ENCODE measurements around the gene ATP2B2. TPM values are rescaled to one million over a fixed set of nuclear protein-coding genes. Genes with fewer than 3 reads are reported as not detected.

Gene ATP2B2
- total RNA-seq, 4 donors from 2014 or later: 0.11 to 0.42 (median 0.15) TPM; not detected in 1

DNA sequence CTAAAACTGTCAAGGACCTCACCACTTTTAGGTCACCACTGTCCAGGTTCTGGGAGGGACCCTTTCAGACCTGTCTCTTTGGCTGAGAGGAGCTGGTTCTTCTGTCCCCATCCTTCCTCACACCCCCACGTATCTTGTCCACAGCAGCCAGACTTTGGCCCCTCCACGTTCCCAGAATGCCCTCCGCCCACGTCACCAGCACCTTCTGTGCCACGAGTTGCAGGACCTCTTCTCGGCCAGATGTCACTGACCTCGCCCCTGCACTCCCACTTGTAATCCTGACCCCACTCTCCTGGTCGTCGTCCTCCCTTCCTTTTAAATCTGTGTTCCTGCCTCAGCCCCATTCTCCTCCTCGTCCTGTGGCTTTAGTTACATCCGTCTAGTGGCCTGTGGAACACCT lies 161.9 kb downstream of the ATP2B2 start:
- H3K4me3 ChIP-seq (replicated peaks in 1 of 3): no peak overlapping the region
- no peaks in the 10 kb centered on the region for H3K36me3 ChIP-seq
- intact Hi-C loops (cut with DNase I): loop anchor here (5.0 kb wide), 1 partner anchor 399 kb away; no protein-coding TSS in a partner anchor
- no peaks in the 10 kb centered on the region for H3K27me3 ChIP-seq
- TF ChIP-seq, protein P1, sequence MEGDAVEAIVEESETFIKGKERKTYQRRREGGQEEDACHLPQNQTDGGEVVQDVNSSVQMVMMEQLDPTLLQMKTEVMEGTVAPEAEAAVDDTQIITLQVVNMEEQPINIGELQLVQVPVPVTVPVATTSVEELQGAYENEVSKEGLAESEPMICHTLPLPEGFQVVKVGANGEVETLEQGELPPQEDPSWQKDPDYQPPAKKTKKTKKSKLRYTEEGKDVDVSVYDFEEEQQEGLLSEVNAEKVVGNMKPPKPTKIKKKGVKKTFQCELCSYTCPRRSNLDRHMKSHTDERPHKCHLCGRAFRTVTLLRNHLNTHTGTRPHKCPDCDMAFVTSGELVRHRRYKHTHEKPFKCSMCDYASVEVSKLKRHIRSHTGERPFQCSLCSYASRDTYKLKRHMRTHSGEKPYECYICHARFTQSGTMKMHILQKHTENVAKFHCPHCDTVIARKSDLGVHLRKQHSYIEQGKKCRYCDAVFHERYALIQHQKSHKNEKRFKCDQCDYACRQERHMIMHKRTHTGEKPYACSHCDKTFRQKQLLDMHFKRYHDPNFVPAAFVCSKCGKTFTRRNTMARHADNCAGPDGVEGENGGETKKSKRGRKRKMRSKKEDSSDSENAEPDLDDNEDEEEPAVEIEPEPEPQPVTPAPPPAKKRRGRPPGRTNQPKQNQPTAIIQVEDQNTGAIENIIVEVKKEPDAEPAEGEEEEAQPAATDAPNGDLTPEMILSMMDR (IDR thresholded peaks at IDR 0.05): no peak
- TF ChIP-seq POLR2A (IDR thresholded peaks at IDR 0.05): no peak
- WGBS, 2 donors: 59 to 62% methylated on average over 11 of the region's 11 CpGs
- H3K4me1 ChIP-seq: no peaks in the 10 kb centered on the region
- no peak for DNase-seq
- H3K9me3 ChIP-seq: no peaks in the 10 kb centered on the region
- no peak overlapping the region for H3K27ac ChIP-seq

DNA sequence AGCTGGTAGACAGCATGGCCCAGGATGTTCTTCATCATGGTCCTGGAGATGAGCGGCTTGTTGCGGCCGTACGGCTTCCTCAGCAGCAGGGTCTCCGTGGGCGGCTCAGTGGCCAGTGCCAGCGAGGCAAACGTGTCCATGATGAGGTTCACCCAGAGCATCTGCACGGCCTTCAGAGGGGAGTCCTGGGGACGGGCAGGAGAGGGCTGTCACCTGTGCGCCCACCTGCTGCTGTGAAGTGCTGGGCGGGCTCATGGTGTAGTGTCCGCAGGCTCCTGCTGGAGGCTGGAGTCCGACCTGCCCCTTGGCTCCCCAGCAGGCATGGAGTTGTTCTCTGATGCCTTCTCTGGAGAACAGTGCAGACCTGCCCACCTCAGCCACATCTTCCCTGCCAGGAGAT lies 162.6 kb downstream of the ATP2B2 start:
- Histone ChIP-seq H3K9me3 (no peaks in the 10 kb centered on the region), H3K27me3 (no peaks in the 10 kb centered on the region), H3K4me1 (no peaks in the 10 kb centered on the region), H3K27ac (no peak overlapping the region), H3K36me3 (no peaks in the 10 kb centered on the region), H3K4me3 (replicated peaks in 1 of 3) (no peak overlapping the region)
- WGBS, 2 donors: 70 to 86% methylated on average over 6 to 10 of the region's 14 CpGs
- intact Hi-C loops (cut with DNase I): loop anchor here (5.0 kb wide), 1 partner anchor 400 kb away; no protein-coding TSS in a partner anchor
- TF ChIP-seq, protein P1 (IDR thresholded peaks at IDR 0.05): no peak
- no peak for TF ChIP-seq POLR2A (IDR thresholded peaks at IDR 0.05)
- no peak for DNase-seq

DNA sequence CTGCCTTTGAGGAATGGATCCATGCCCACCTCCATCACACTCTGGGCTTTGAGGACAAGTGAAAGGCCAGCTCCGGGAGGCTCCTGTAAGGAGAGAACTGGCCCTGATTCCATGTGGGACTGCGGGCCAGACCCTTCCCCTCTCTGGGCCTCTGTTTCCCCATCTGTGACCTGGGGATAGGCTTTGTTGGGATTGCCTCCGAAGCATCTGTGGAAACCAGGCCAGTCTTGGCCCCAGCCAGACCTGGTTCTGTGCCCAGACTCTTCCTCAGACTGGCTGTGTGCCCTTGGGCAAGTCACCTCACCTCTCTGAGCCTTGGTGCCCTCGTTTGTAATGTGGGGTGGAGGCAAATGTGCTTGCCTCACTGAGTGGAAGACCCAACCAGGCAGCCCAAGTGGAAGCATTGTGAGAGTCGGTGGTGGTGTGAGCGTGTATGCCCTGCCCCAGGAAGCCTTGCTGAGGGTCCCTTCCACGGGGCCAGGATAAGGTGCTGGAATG lies 163.4 kb downstream of the ATP2B2 start:
- Histone ChIP-seq H3K4me3 (replicated peaks in 1 of 3) (no peak overlapping the region), H3K27ac (no peak overlapping the region), H3K36me3 (no peaks in the 10 kb centered on the region), H3K9me3 (no peaks in the 10 kb centered on the region), H3K4me1 (no peaks in the 10 kb centered on the region), H3K27me3 (no peaks in the 10 kb centered on the region)
- WGBS, 2 donors: 78 to 85% methylated on average over 7 of the region's 7 CpGs
- no peak for DNase-seq
- TF ChIP-seq POLR2A (IDR thresholded peaks at IDR 0.05): no peak
- TF ChIP-seq, protein P1 (IDR thresholded peaks at IDR 0.05): no peak
- intact Hi-C loops (cut with DNase I): loop anchor here (5.0 kb wide), 1 partner anchor 400 kb away; no protein-coding TSS in a partner anchor

DNA sequence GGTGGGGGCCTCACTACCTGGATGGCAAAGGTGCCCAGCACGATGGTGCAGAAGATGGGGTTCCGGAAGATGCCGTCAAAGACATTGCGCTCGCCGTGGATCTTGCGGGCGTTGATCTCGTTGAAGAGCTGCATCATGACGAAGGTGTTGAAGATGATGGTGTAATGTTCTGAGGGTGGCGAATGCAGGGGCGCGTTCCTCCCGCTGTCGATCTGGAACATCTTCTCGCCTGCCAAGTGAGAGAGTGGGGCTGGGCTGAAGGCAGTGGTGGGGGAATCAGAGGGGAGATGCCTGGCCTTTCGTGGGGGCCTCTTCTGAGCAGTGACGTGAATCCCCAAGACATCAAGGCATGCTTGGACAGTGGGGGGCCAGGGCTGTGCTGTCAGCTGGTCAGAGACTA lies 164.9 kb downstream of the ATP2B2 start:
- no peak for TF ChIP-seq POLR2A (IDR thresholded peaks at IDR 0.05)
- TF ChIP-seq, protein P1 (IDR thresholded peaks at IDR 0.05): no peak
- Histone ChIP-seq H3K4me3 (replicated peaks in 1 of 3) (no peak overlapping the region), H3K4me1 (no peaks in the 10 kb centered on the region), H3K27me3 (no peaks in the 10 kb centered on the region), H3K27ac (no peak overlapping the region), H3K36me3 (no peaks in the 10 kb centered on the region), H3K9me3 (no peaks in the 10 kb centered on the region)
- no peak for DNase-seq
- intact Hi-C loops (cut with DNase I): loop anchor here (5.0 kb wide), 1 partner anchor 402 kb away; no protein-coding TSS in a partner anchor
- 86 to 89% methylated on average over 18 of the region's 18 CpGs for WGBS, 2 donors

DNA sequence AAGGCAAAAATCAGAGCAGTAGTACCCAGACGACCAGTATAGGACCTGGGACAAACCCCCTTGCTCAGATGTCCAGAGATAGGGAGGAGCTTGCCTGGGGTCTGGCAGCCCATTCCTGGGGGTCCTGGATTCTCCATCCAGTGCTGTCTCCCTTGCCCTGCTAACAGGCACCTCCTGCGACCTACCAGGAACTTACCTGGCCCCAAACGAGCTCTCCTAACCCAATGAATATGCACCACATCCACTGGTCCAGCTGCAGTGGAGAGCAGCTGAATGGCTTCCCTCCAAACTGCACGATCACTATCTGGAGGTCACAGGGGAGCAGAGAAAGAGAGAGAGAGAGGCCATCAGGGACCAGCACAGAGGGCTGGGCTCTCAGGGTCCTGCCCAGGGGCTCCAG lies 165.3 kb downstream of the ATP2B2 start:
- H3K27me3 ChIP-seq: no peaks in the 10 kb centered on the region
- no peaks in the 10 kb centered on the region for H3K4me1 ChIP-seq
- 54% methylated on average over 3 to 4 of the region's 4 CpGs for WGBS, 2 donors
- TF ChIP-seq, protein P1 (IDR thresholded peaks at IDR 0.05): no peak
- TF ChIP-seq POLR2A (IDR thresholded peaks at IDR 0.05): no peak
- intact Hi-C loops (cut with DNase I): loop anchor here (5.0 kb wide), 1 partner anchor 402 kb away; no protein-coding TSS in a partner anchor
- H3K4me3 ChIP-seq (replicated peaks in 1 of 3): no peak overlapping the region
- DNase-seq: no peak
- H3K27ac ChIP-seq: no peak overlapping the region
- H3K9me3 ChIP-seq: no peaks in the 10 kb centered on the region
- H3K36me3 ChIP-seq: no peaks in the 10 kb centered on the region

All from thyroid gland (tissue), 4 donors.